PFSK-1 (cell line): ENCODE measurements around the gene TEX38.

Source experiments
- FOXP2 ChIP-seq: optimal IDR thresholded peaks from 2 replicates; pipeline ENCODE3; 2011; ENCODE audit warnings: borderline replicate concordance, control low read depth, inconsistent platforms; ENCODE audit not compliant: insufficient read depth; ENCODE audit errors: extremely low read length, extremely low read depth
- POLR2AphosphoS5 ChIP-seq: IDR thresholded peaks from 2 replicates; pipeline ENCODE4 v1.6.1; 2012; ENCODE audit warnings: low read depth, mild to moderate bottlenecking, control low read depth, low read length, moderate library complexity
- REST ChIP-seq, 2 experiments: IDR thresholded peaks; 2 replicates each; pipeline versions ENCODE4 v1.6.1 to v1.8.0; 2011 to 2012; ENCODE audit warnings: low read depth in 2 of 2, low read length in 2 of 2, control low read depth in 1 of 2, inconsistent platforms in 1 of 2, mild to moderate bottlenecking in 1 of 2, moderate library complexity in 1 of 2; ENCODE audit not compliant: insufficient read depth in 1 of 2
- SIN3A ChIP-seq: IDR thresholded peaks from 2 replicates; pipeline ENCODE4 v1.6.1; 2012; ENCODE audit warnings: mild to moderate bottlenecking, low read length, moderate library complexity, borderline replicate concordance; ENCODE audit not compliant: insufficient read depth
- TAF1 ChIP-seq: IDR thresholded peaks from 2 replicates; pipeline ENCODE4 v1.6.1; 2012; ENCODE audit warnings: low read length, control low read depth, borderline replicate concordance; ENCODE audit not compliant: insufficient read depth

The TEX38 gene

GRCh38 chr1:46642115-46642680 is 29.5 kb upstream of the TEX38 start:
- TF ChIP-seq FOXP2: no peak
- TF ChIP-seq TAF1: no peak
- no peak for TF ChIP-seq POLR2AphosphoS5
- no peak for TF ChIP-seq SIN3A

GRCh38 chr1:46643368-46643775 is 28.3 kb upstream of the TEX38 start:
- TF ChIP-seq REST (IDR thresholded peaks at IDR 0.05; ENCODE audit: insufficient read depth in 1 of 2, low read depth in 2 of 2, low read length in 2 of 2): no peak
- no peak for TF ChIP-seq TAF1
- no peak for TF ChIP-seq FOXP2
- TF ChIP-seq POLR2AphosphoS5: no peak
- no peak for TF ChIP-seq SIN3A

- TF ChIP-seq REST (IDR thresholded peaks at IDR 0.05; ENCODE audit: insufficient read depth in 1 of 2, low read depth in 2 of 2, low read length in 2 of 2): no peak
- no peak for TF ChIP-seq FOXP2
- TF ChIP-seq POLR2AphosphoS5: no peak
- TF ChIP-seq SIN3A: no peak
- TF ChIP-seq TAF1: no peak
These were observed 25.8 kb upstream of the TEX38 start for GRCh38 chr1:46645815-46646214.

DNA sequence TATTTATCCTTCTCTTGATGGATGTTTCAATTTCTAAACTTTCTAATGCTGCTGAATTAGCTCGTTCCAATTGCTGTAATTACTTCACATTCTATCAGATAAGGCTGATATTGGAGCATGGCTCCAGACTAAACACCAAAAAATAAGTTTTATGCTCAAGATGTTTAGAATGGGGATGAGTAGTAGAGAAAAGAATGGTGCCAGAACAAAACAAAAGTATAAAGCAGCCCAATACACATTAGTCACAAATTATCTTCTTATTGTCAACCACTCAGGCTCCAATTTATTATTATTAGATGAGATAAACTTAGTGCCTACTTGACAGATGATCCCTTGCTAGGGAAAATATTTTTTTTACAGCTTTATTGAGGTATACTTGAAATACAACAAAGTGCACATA is 25.3 kb upstream of the TEX38 start:
- TF ChIP-seq REST (IDR thresholded peaks at IDR 0.05; ENCODE audit: insufficient read depth in 1 of 2, low read depth in 2 of 2, low read length in 2 of 2) (no peak), SIN3A (no peak), FOXP2 (no peak), POLR2AphosphoS5 (no peak), TAF1 (no peak)

GRCh38 chr1:46646844-46647243 is 24.8 kb upstream of the TEX38 start:
- TF ChIP-seq POLR2AphosphoS5: no peak
- TF ChIP-seq TAF1: no peak
- TF ChIP-seq FOXP2: no peak
- no peak for TF ChIP-seq REST (IDR thresholded peaks at IDR 0.05; ENCODE audit: insufficient read depth in 1 of 2, low read depth in 2 of 2, low read length in 2 of 2)
- TF ChIP-seq SIN3A: no peak
